AG10803 (cell line): ENCODE results near the gene RAB9A.

ENCODE experiments used
- DNase-seq: peaks from one replicate; pipeline ENCODE4 v3.0.0; 2010; ENCODE audit warnings: low read depth
- H3K4me3 ChIP-seq: 2 replicates; pipeline ENCODE4 v1.5.1; 2011; ENCODE audit warnings: mild to moderate bottlenecking, low read length, control low read depth
- TF ChIP-seq, protein P1 (sequence below): conservative IDR thresholded peaks from 2 replicates; pipeline ENCODE4 v1.5.1; 2011; ENCODE audit warnings: mild to moderate bottlenecking, low read length, control low read depth, inconsistent platforms

RAB9A gene

DNA sequence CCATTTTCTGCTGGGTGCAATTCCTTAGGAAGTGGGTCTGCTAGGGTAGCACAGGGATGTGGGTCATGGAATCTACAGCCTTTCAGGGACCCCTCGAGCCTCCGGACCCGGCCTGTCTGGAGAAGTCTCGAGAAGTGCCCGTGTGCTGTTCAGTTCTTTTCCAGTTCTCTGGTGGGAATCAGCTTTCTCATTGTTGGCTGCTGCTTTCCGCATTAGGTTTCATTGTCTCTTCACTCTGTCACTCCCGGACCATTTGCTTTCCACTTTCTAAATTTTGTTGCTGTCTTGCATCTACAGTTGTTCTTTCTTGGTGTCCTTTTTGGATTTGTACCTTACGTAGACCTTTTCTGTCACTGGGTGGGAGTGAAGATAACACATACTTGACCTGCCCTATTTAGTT is 6.1 kb downstream of the RAB9A start:
- no peak for DNase-seq
- TF ChIP-seq, protein P1, sequence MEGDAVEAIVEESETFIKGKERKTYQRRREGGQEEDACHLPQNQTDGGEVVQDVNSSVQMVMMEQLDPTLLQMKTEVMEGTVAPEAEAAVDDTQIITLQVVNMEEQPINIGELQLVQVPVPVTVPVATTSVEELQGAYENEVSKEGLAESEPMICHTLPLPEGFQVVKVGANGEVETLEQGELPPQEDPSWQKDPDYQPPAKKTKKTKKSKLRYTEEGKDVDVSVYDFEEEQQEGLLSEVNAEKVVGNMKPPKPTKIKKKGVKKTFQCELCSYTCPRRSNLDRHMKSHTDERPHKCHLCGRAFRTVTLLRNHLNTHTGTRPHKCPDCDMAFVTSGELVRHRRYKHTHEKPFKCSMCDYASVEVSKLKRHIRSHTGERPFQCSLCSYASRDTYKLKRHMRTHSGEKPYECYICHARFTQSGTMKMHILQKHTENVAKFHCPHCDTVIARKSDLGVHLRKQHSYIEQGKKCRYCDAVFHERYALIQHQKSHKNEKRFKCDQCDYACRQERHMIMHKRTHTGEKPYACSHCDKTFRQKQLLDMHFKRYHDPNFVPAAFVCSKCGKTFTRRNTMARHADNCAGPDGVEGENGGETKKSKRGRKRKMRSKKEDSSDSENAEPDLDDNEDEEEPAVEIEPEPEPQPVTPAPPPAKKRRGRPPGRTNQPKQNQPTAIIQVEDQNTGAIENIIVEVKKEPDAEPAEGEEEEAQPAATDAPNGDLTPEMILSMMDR: no peak
- H3K4me3 ChIP-seq: no peak overlapping the region

DNA sequence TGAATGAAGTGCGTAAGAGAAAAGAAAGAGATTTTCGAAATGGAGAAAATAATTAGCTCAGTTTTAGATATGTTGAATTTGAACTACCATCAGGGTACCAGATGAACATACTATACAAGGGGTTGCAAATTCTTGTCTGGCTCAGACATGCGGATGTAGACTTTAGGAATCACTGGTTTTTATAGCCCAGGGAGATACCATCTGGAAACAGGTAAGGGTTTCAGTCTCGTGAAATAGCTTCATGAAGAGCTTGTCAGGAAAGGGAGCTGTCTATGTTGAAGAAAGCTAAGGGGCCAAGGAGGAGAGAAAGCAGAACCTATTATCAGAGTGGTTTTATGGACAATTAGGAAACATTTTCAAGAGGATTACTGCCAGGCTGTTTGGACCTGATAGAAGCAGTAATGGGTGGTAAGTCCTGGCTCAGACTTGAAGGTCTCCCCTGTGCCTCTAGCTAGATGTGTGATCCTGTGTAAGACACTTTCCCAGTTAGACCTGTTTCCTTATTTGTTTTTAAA is 6.7 kb downstream of the RAB9A start:
- no peak overlapping the region for H3K4me3 ChIP-seq
- no peak for DNase-seq
- TF ChIP-seq, protein P1: no peak

DNA sequence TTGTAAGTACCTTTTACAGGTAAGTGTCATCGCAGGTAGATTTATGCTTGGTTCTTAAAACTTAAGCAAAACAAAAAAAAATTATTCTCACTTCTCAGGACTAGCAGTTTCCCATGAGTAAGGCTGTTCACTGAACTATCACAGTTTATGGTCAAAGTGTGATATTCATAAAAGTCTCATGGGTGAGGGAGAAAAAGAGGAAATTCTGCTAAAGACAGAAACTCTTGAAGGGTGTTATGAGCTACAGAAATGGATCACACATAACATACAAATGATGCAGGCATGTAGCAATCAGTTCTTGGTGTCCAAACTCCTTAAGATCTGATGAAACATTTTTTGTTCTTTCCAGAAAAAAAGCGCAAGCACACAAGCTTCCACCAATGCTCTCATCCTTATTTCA is 8.5 kb downstream of the RAB9A start:
- no peak for DNase-seq
- H3K4me3 ChIP-seq: no peak overlapping the region
- TF ChIP-seq, protein P1: no peak

DNA sequence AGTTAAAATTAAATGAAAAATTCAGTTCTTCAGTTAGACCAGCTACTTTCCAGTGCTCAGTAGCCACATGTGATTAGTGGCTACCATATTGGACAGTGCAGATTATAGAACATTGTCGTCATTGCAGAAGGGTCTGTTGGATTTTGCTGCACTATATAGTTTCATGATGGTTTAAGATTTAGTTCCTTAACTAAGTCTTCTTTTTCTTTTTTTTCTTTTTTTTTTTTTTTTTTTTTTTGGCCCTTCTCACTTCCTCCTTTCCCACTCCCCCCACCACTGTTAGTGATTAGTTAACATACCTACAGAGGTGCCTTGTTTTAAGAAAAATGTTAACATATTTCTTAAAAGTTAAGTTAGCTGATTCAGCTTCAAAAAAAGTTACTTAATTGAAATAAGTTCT is 9.0 kb downstream of the RAB9A start:
- no peak overlapping the region for H3K4me3 ChIP-seq
- TF ChIP-seq, protein P1: no peak
- no peak for DNase-seq

DNA sequence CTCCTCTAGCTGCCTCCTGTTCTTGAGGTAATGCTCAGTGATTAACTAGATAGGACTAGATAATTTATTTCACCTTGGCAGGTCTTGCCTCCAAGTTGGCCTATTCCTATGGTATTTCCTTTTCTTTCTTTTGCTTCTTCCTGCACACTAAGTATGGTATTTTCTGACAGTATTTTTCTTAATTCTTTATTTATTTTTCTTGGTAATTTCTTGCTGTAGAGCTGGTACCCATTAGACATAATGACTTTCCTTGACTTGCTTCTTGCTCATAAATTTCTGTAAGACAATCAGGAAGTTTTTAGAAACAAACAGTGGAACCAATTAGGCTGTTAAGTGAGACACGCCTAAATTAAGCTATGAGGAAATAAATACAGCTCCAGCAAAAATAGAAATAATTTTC is 9.5 kb downstream of the RAB9A start:
- no peak for DNase-seq
- TF ChIP-seq, protein P1: no peak
- no peak overlapping the region for H3K4me3 ChIP-seq

DNA sequence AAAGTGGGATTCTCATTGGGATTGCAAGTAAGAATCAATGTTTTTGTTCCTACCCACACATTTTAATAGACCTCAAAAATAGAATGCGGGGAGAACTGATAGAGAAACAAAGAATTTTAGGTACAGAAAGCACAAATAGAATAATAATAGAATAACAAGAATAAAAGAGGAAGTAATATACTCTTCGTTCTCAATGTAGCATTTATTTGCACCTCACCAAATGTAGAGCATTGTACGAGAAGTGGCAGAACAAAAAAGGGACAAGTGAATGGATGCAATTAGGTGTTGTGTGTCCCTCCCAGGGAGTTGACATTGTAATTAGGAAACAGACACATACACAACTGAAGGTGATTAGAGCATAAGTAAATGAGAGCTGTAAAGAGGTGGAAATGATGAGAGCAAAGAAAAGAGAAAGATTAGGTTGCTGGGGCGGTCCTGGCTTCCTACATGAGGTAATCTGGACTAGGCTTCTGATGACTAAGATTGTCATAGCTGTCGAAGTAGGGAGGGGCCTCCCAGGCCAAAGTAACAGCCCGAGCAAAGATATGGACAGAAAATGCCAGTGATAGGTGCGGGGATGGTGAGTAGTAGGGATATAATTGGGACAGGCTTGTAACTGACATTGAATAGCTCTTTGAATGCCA is 10.4 kb downstream of the RAB9A start:
- TF ChIP-seq, protein P1: no peak
- DNase-seq: no peak

DNA sequence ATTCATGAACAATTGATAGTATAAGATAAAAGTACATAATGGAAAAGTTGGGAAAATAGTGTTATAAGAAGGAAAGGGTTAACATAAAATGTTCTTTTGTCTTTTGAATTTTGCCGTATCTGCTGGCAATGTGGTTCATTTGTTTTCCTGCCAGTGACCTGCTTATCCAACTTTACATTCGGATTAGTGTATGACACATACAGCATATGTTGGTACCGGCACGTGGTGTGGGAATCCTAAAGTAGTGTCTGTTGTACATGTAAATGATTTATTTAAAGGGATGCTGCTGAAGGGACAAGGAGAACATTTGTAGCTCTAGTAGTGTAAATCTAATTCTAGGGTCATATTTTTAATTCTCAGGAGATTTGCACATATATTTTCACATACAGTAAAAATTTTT is 11.5 kb downstream of the RAB9A start:
- TF ChIP-seq, protein P1: no peak
- no peak for DNase-seq
- H3K4me3 ChIP-seq: no peak overlapping the region

More for the DNA sequence above, 10.4 kb downstream of the RAB9A start:
- no peak overlapping the region for H3K4me3 ChIP-seq
